ENCODE data around the gene ASB11.
A peak's percentile ranks its signal among the peaks of the same experiment; 100 is the strongest.
"Not testable (repeated sequence)": the region's sequence is repeated elsewhere in the genome, so short reads cannot be mapped to it uniquely, and the experiment has no call there.

Gene ASB11

DNA sequence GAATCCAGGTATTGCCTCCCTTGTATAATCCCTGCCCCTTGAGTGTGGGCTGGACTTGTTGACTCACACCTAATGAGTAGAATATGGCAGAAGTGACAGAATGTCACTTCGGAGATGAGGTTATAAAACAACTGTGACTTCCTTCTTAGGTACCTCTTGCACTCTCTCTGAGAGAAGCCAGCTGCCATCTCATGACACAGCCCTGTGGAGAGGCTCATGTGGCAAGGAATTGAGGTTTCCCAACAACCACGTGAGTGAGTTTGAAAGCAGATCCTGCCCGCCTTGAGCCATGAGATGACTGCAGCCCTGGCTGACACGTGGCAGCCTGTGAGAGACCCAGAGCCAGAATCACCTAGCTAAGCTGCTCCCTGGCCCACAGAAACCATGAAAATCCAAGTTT, 13.5 kb downstream of the ASB11 start:
- DNase-seq = no peak

DNA sequence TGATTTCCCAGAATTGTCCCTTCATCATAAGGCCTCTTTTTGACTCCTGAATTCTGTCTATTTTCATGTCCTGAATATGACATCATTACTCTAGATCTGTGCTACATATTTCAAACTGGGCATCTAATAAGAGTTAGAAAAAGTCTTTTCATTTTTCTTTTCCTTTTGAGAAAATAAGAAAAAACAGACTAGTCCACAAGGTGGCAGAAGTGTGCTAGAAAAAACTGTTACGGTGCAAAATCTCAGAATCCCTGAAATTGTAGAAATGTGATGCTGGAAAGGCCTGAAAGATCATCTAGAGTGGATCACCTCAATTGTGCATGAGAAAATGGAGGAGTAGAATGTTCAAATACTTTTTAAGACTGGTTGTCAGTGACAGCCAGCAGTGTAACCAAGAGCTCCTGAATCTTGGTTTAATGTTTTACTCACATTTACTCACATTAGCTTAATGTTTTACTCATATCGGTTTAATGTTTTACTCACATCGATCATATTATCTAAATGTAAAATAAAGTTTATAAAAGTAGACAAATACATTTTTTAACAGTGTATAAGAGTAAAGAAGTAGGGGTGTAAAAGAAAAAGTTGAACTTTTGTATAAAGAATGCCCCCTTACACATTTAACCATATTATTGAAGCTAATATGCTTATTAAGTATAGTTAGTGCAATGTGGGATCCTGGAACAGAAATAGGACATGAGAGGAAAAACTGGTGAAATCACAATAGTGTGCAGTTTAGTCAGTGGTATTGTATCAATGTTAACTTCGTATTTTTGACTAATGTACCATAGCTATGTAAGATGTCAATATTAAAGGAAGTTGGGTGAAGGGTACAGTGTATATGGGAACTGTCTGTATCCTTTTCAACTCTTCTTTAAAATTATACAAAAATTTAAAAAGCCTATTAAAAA, 15.2 kb downstream of the ASB11 start:
- DNase-seq = no peak

GRCh38 chrX:15298780-15299179, 16.7 kb downstream of the ASB11 start:
- no peak for DNase-seq

GRCh38 chrX:15298201-15298600, 17.2 kb downstream of the ASB11 start:
- no peak for DNase-seq

DNA sequence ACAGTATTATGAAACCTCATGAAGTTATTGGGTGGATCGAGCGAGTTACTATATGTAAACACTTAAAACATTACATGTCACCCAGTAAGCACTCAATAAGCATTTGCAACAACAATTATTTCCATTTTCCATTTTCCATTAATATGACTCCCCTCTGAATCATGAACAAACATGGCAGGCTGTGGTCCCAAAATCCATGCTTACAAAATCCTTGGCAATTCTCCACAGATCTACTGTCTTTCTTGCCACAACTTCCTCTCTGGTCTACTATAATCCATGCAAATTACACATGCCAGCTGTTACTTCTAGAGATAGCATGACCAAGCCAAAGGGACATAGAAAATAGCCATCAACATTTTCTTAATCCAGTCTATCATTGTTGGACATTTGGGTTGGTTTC, 22.0 kb downstream of the ASB11 start:
- no peak for DNase-seq

DNA sequence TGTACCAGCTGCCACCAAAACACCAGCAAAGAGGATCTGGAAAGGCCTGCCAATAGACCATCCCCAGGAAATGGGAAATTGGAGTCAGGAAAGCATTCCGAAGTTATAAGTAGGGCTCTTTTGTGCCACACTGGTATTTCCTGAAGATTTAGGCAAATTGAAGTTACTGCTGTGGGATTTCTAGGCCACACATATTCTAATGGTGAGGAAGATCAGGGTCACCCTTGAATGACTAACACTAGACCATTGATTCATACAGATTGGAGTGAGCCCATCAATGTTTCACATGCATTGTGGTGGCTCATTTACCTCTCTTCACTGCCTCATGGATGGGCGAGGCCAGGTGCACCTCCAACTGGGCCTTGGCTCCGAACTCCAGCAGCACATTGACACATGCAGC, 22.6 kb downstream of the ASB11 start:
- DNase-seq = no peak

- DNase-seq = no peak
Measured at GRCh38 chrX:15277604-15278003, 37.8 kb downstream of the ASB11 start.

GRCh38 chrX:15274946-15275345, 40.5 kb downstream of the ASB11 start:
- DNase-seq = no peak

- DNase-seq = not testable (repeated sequence)
Measured at GRCh38 chrX:15273275-15273674, 42.2 kb downstream of the ASB11 start.

DNA sequence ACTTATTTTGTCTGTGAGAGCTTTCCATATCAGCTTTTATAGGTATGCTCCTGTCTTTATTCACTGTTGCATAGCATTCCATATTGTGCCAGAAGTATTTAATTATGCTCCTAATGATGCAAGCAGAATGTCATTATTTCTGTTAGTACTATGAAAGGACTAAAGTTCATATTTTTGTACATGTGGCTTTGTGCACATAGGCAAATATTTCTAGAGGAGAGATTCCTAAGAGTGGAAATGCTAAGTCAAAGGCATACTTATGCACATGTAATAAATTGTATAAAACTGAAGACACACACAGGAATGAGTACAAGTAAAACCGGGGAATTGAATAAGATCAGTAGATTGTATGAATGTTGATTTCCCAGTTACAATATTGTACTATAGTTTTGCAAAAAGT, 43.7 kb downstream of the ASB11 start:
- DNase-seq = no peak

DNA sequence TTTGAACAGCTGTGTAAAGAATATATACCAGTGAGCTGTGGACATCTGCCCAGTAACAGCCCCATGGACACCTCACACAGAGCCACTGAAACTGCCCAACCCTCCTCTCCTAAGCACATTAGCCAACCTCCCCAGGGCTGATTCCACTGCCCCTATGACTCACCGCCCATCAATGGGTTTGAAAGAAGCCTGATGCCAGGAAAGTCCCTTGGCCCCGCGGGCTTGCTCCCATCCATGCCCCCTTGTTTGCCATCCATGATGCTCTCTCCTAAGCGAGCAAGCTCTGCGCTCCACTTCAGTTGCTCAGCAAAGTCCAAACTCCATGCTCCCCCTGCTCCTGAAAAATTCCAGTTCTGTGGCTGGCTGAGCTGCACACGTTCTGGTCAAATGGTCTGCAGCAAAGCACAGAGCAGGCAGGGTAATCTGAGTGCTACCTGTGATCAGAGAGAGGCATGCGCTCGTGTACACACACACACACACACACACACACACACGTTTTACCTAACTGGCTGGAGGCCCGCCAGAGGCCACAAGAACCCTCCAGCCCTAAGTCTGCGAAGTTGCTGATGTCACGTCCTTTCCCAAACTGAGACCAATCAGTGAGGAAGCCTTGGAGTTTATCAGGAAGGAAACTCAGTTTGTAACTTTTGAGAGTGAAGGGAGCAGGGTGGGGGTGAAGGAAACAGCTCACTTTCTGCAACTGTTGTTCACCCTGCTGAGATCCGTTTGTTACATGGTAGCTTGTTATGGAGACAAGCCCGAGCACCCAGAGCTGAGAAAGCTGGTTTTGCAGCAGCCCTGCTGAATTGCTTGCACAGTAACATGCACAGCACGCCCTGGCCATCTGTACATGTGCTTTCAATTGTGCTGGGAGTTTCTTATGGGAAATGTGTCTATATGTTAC, 45.6 kb downstream of the ASB11 start, which contains the start of gene ASB9:
ASB9 (minus strand) TSS at position 466 of the 904 bp plus-strand sequence; CDS start at position 257, 209 bp downstream.
- DNase-seq = peak; percentile 84

DNA sequence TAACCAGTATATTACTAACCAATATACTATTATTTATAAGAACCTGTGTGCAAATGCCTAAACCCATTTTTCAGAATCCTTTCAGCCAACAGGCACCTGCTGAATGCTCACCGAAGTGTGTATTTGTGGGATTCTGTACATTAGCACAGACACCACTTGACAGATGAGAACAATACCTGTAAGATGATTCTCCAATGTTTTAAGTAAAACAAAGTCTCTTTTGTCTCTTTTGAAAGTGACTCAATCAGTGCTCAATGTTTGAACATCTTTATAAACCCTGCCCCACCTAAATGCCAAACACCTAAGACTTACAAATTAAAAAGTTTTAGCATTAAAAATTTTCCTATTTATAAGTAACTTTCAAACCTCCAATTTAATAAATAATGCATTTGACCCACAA, 46.3 kb downstream of the ASB11 start:
- DNase-seq = no peak

DNA sequence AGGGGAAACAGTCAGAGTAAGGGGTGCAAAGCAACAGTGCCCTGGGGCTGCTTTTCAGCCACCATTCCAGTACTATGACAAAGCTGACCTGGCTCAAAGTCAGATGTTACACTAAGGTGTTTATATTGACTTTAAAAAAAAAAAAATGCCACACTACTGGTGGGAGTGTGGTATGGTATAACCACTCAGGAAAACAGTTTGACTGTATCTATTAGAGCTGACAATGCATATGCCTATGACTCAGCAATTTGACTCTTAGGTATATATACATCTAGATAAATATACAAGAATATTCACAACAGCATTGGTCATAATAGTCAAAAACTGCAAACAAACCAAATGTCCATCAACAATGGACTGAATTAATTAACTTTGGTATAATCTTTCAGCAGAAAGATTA, 60.6 kb downstream of the ASB11 start:
- DNase-seq = no peak

GRCh38 chrX:15245896-15246295, 69.5 kb downstream of the ASB11 start:
- no peak for DNase-seq

DNA sequence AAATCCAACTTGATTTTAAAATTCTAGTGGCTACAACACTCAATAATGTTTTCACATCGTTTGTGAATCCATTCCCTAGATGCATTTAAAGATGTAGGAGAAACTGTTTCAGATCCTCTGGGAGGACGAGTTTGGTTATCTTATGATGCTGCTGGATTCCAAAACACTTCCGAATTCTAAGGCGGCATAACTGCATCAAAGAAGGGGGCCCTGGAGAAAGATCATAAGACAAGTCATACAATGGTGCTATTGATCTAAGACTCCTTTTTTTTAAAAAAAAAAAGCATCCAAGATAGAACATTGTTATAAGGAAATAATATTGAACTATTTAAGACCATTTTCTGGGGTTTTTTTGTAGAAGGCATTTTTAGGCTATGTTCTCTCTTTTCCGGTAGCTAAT, 71.0 kb downstream of the ASB11 start:
- no peak for DNase-seq

GRCh38 chrX:15242899-15243555, 72.4 kb downstream of the ASB11 start:
- no peak for DNase-seq

- DNase-seq = no peak
Measured at GRCh38 chrX:15241301-15241700, 74.1 kb downstream of the ASB11 start.

GRCh38 chrX:15240414-15240813, 75.0 kb downstream of the ASB11 start:
- no peak for DNase-seq

- no peak for DNase-seq
Measured at GRCh38 chrX:15236146-15236545, 79.3 kb downstream of the ASB11 start.

- no peak for DNase-seq
Measured at GRCh38 chrX:15235001-15235400, 80.4 kb downstream of the ASB11 start.

DNA sequence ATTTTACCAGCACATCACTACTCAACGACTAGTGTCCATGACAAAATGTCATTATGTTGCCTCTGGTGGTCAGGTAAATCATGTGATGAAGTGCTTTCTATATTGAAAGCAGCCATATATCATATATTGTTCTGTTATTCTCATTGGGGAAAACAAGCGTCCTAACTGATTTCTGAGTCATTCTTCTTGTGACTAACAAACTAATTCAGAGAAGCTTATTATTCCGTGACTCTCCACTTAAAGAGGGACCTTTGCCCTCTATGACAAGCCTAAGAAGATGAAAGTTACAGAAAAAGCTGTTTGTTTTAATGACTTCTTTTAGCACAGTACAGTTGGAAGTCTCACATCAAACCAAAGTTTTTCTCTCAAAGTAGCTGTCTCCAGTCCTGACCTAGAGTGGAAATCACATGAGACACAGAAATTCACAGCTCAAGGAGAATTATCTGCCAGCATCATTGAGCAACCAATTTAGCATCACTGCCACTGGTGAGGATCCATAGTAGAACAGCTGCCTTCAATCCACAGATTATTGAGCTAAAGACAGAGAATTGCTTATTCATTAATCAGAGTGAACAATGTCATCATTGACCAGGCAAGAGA, 81.9 kb downstream of the ASB11 start:
- no peak for DNase-seq
